Measurements from ENCODE around the gene ILF3.
"Not testable (repeated sequence)": the region's sequence is repeated elsewhere in the genome, so short reads cannot be mapped to it uniquely, and the experiment has no call there.

GRCh38 chr19:10671922-10672321 is 17.8 kb downstream of the ILF3 start:
- TF ChIP-seq, protein P1, sequence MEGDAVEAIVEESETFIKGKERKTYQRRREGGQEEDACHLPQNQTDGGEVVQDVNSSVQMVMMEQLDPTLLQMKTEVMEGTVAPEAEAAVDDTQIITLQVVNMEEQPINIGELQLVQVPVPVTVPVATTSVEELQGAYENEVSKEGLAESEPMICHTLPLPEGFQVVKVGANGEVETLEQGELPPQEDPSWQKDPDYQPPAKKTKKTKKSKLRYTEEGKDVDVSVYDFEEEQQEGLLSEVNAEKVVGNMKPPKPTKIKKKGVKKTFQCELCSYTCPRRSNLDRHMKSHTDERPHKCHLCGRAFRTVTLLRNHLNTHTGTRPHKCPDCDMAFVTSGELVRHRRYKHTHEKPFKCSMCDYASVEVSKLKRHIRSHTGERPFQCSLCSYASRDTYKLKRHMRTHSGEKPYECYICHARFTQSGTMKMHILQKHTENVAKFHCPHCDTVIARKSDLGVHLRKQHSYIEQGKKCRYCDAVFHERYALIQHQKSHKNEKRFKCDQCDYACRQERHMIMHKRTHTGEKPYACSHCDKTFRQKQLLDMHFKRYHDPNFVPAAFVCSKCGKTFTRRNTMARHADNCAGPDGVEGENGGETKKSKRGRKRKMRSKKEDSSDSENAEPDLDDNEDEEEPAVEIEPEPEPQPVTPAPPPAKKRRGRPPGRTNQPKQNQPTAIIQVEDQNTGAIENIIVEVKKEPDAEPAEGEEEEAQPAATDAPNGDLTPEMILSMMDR (conservative IDR thresholded peaks at IDR 0.05; ENCODE audit: low read depth in 2 of 2), result not testable (repeated sequence)
- TF ChIP-seq POLR2AphosphoS5 (IDR thresholded peaks at IDR 0.05; ENCODE audit: low read depth); EZH2 (IDR thresholded peaks at IDR 0.05; ENCODE audit: low read depth, unreplicated experiment); EZH2phosphoT487 (IDR thresholded peaks at IDR 0.05; ENCODE audit: unreplicated experiment); REST (IDR thresholded peaks at IDR 0.05; ENCODE audit: unreplicated experiment): not testable (repeated sequence)
